IMR-90 (cell line): Measurements from ENCODE around the gene MED12. TPM values are rescaled to one million over a fixed set of nuclear protein-coding genes. Genes with fewer than 3 reads are reported as not detected.
A peak's percentile ranks its signal among the peaks of the same experiment; 100 is the strongest.

Source experiments
- ATAC-seq: fragments of 200-7000 bp; cut with Tn5 transposase; 2 replicates; pipeline ENCODE4 v1.9.1; 2020; ENCODE audit warnings: low read depth, mild to moderate bottlenecking, moderate library complexity
- BruUV-seq: library from RNA; stranded (reverse); fragments of 400-500 nt; replicated peaks from 2 replicates; lab custom pipeline; 2021; lab: Mats Ljungman, UMichigan
- CTCF ChIA-PET: fragments of 300-600 bp; formaldehyde crosslinking; extraction: SDS; loops from one replicate; lab custom pipeline; 2021; ENCODE audit warnings: antibody characterized with exemption; lab: Yijun Ruan, JAX
- POLR2A ChIA-PET: fragments of 300-600 bp; sonication (Branson Sonifier 250); formaldehyde crosslinking; loops from one replicate; lab custom pipeline; 2022; ENCODE audit warnings: antibody characterized with exemption; ENCODE audit not compliant: unreplicated experiment; lab: Charles Lee
- DNase-seq: peaks from one replicate; pipeline ENCODE4 v3.0.0; 2013
- H2AFZ ChIP-seq: replicated peaks from 2 replicates; pipeline ENCODE3; 2013; ENCODE audit warnings: low read length, mild to moderate bottlenecking; ENCODE audit not compliant: poor library complexity
- H2AK5ac ChIP-seq: 2 replicates; pipeline ENCODE4 v1.6.1; 2013; ENCODE audit warnings: low read depth, low read length, inconsistent platforms
- H2AK9ac ChIP-seq: replicated peaks from 2 replicates; pipeline ENCODE3; 2013; ENCODE audit warnings: mild to moderate bottlenecking, low read depth, low read length, moderate library complexity; ENCODE audit not compliant: poor library complexity
- H2BK120ac ChIP-seq: 2 replicates; pipeline ENCODE4 v1.6.1; 2013; ENCODE audit warnings: low read depth, low read length, inconsistent platforms
- H2BK15ac ChIP-seq: 3 replicates; pipeline ENCODE4 v1.6.1; 2013; ENCODE audit warnings: low read depth, low read length, inconsistent platforms
- H2BK20ac ChIP-seq: 2 replicates; pipeline ENCODE4 v1.6.1; 2013; ENCODE audit warnings: low read depth, mild to moderate bottlenecking, inconsistent platforms, low read length, moderate library complexity
- H2BK5ac ChIP-seq: 2 replicates; pipeline ENCODE4 v1.6.1; 2013; ENCODE audit warnings: mild to moderate bottlenecking, low read depth, low read length, inconsistent platforms; ENCODE audit not compliant: poor library complexity, severe bottlenecking
- H3K14ac ChIP-seq: replicated peaks from 2 replicates; pipeline ENCODE4 v1.6.1; 2013; ENCODE audit warnings: low read depth, low read length, inconsistent platforms
- H3K18ac ChIP-seq: 2 replicates; pipeline ENCODE4 v1.6.1; 2013; ENCODE audit warnings: low read depth, low read length, control low read depth
- H3K23ac ChIP-seq: 2 replicates; pipeline ENCODE4 v1.6.1; 2013; ENCODE audit warnings: low read depth, low read length, inconsistent platforms
- H3K27ac ChIP-seq: 2 replicates; pipeline ENCODE4 v1.5.1; 2013; ENCODE audit warnings: mild to moderate bottlenecking, control low read depth, low read length; ENCODE audit not compliant: insufficient read depth
- H3K27me3 ChIP-seq: 2 replicates; pipeline ENCODE4 v1.6.1; 2013; ENCODE audit warnings: low read length; ENCODE audit not compliant: control insufficient read depth, insufficient read depth
- H3K36me3 ChIP-seq: 2 replicates; pipeline ENCODE4 v1.6.1; 2013; ENCODE audit warnings: low read length, mixed read lengths; ENCODE audit not compliant: control insufficient read depth, insufficient read depth
- H3K4ac ChIP-seq: 2 replicates; pipeline ENCODE4 v1.6.1; 2013; ENCODE audit warnings: low read depth, low read length, inconsistent platforms
- H3K4me1 ChIP-seq: 2 replicates; pipeline ENCODE4 v1.6.1; 2013; ENCODE audit warnings: low read length, mixed read lengths; ENCODE audit not compliant: control insufficient read depth, insufficient read depth
- H3K4me2 ChIP-seq: 2 replicates; pipeline ENCODE4 v1.6.1; 2013; ENCODE audit warnings: low read depth, mild to moderate bottlenecking, control low read depth, low read length, moderate library complexity
- H3K4me3 ChIP-seq: 2 replicates; pipeline ENCODE4 v1.5.1; 2013; ENCODE audit warnings: low read depth, mild to moderate bottlenecking, control low read depth, low read length, moderate library complexity; ENCODE audit not compliant: insufficient read depth
- H3K56ac ChIP-seq: 2 replicates; pipeline ENCODE4 v1.6.1; 2013; ENCODE audit warnings: low read length, inconsistent platforms; ENCODE audit not compliant: insufficient read depth; ENCODE audit errors: extremely low read depth
- H3K79me1 ChIP-seq, 2 experiments: 2 replicates each; pipeline ENCODE4 v1.6.1; 2013; ENCODE audit warnings: low read length in 2 of 2, inconsistent platforms in 1 of 2, low read depth in 1 of 2
- H3K9ac ChIP-seq: 2 replicates; pipeline ENCODE4 v1.6.1; 2013; ENCODE audit warnings: low read depth, low read length, control low read depth
- H3K9me1 ChIP-seq: 2 replicates; pipeline ENCODE4 v1.6.1; 2013; ENCODE audit warnings: low read length, inconsistent platforms; ENCODE audit not compliant: insufficient read depth
- H3K9me3 ChIP-seq: 2 replicates; pipeline ENCODE4 v1.6.1; 2013; ENCODE audit warnings: low read length; ENCODE audit not compliant: control insufficient read depth, insufficient read depth
- H4K20me1 ChIP-seq: 2 replicates; pipeline ENCODE4 v1.6.1; 2013; ENCODE audit warnings: low read length, inconsistent platforms; ENCODE audit not compliant: insufficient read depth
- H4K5ac ChIP-seq: 2 replicates; pipeline ENCODE4 v1.6.1; 2013; ENCODE audit warnings: mild to moderate bottlenecking, low read depth, low read length, control low read depth
- H4K8ac ChIP-seq, 2 experiments: 2 replicates each; pipeline ENCODE4 v1.6.1; 2013; ENCODE audit warnings: low read depth in 2 of 2, low read length in 2 of 2, control low read depth in 1 of 2, inconsistent platforms in 1 of 2
- H4K91ac ChIP-seq: 2 replicates; pipeline ENCODE4 v1.6.1; 2013; ENCODE audit warnings: low read depth, low read length, inconsistent platforms; ENCODE audit not compliant: insufficient read depth
- CEBPB ChIP-seq: IDR thresholded peaks from 2 replicates; pipeline ENCODE4 v1.6.1; 2012; ENCODE audit warnings: low read depth, low read length, improper control_type of control experiment
- MAZ ChIP-seq: IDR thresholded peaks from 2 replicates; pipeline ENCODE4 v1.6.1; 2012; ENCODE audit warnings: low read depth, mild to moderate bottlenecking, low read length, improper control_type of control experiment, moderate library complexity, borderline replicate concordance
- MXI1 ChIP-seq: IDR thresholded peaks from 2 replicates; pipeline ENCODE4 v1.6.1; 2012; ENCODE audit warnings: low read depth, mild to moderate bottlenecking, low read length, moderate library complexity, borderline replicate concordance
- WGBS, 2 experiments: methylation state at CpG; one replicate each; pipeline versions ENCODE4 v1.1.5 to v1.1.7; 2013; ENCODE audit warnings: missing lambda C conversion rate in 2 of 2; ENCODE audit not compliant: insufficient read length in 1 of 2; ENCODE audit errors: extremely low coverage in 2 of 2; 5-methylcytosine and 5-hydroxymethylcytosine counted together
- dilution Hi-C: fragments of 300-500 bp; cut with HindIII; formaldehyde crosslinking; loops from one replicate; pipeline ENCODE4 v1.14.3; 2018; ENCODE audit warnings: low sequenced_read_pairs; ENCODE audit not compliant: unreplicated experiment
- in situ Hi-C: fragments of 300-500 bp; cut with MboI; formaldehyde crosslinking; loops from 3 replicates; pipeline ENCODE4 v1.14.3; 2019; ENCODE audit warnings: low sequenced_read_pairs, inconsistent platforms, mixed read lengths
- intact Hi-C: fragments of 100-400 bp; cut with micrococcal nuclease; formaldehyde crosslinking; loops from 2 replicates; pipeline ENCODE4 v1.10.0; 2022
- polyA plus RNA-seq, 3 experiments: library from polyadenylated mRNA; depleted of rRNA; stranded (reverse); fragments of >200 nt; gene quantifications; 2 replicates each; pipeline ENCODE4 v1.2.3, GENCODE V29; 2012; ENCODE audit warnings: low replicate concordance in 1 of 3
- total RNA-seq: library from RNA; depleted of rRNA; stranded (reverse); fragments of >200 nt; gene quantifications from 2 replicates; pipeline ENCODE4 v1.2.3, GENCODE V29; 2012

Gene MED12
- total and polyA plus RNA-seq, 2 of the 4 experiments (the other 2 are of a cell fraction), result 9.1 to 19.8 TPM

GRCh38 chrX:71082124-71082647 is 36.2 kb upstream of the MED12 start:
- no peak overlapping the region for H4K5ac ChIP-seq
- WGBS, 2 experiments, result no CpG with 5 or more reads among the region's 5 CpGs
- in situ Hi-C loops, result no loop called here
- no peak overlapping the region for H3K18ac ChIP-seq
- ChIA-PET CTCF (no interaction called here), POLR2A (no interaction called here)
- no peak overlapping the region for H3K4ac ChIP-seq
- H3K23ac ChIP-seq, result no peak overlapping the region
- no TSS peak for BruUV-seq
- no peak overlapping the region for H2AK9ac ChIP-seq
- no peak overlapping the region for H2AK5ac ChIP-seq
- dilution Hi-C loops, result no loop called here
- no peaks in the 10 kb centered on the region for H3K9me1 ChIP-seq
- H4K91ac ChIP-seq, result no peak overlapping the region
- H3K79me1 ChIP-seq, result no peaks in the 10 kb centered on the region
- H2BK5ac ChIP-seq, result no peak overlapping the region
- H3K4me2 ChIP-seq, result no peak overlapping the region
- H3K56ac ChIP-seq, result no peak overlapping the region
- no peak overlapping the region for H3K27ac ChIP-seq
- TF ChIP-seq MAZ (no peak), CEBPB (peak; percentile 72), MXI1 (no peak)
- H3K9ac ChIP-seq, result no peak overlapping the region
- peaks cover 5% of the 10 kb centered on the region for H3K27me3 ChIP-seq
- no peak overlapping the region for H2AFZ ChIP-seq
- H2BK20ac ChIP-seq, result no peak overlapping the region
- no peak overlapping the region for H3K14ac ChIP-seq
- ATAC-seq, result no peak
- DNase-seq, result no peak
- no peaks in the 10 kb centered on the region for H3K4me1 ChIP-seq
- intact Hi-C loops, result no loop called here
- no peak overlapping the region for H4K8ac ChIP-seq
- H4K20me1 ChIP-seq, result no peaks in the 10 kb centered on the region
- H3K36me3 ChIP-seq, result no peaks in the 10 kb centered on the region
- no peak overlapping the region for H2BK15ac ChIP-seq
- no peaks in the 10 kb centered on the region for H3K9me3 ChIP-seq
- no peak overlapping the region for H2BK120ac ChIP-seq
- no peak overlapping the region for H3K4me3 ChIP-seq
